GM21619 (cell line): ENCODE measurements around the gene PATL2.
"Not testable (repeated sequence)": the region's sequence is repeated elsewhere in the genome, so short reads cannot be mapped to it uniquely, and the experiment has no call there.

Experiments
- ATAC-seq: cut with Tn5 transposase; IDR thresholded peaks from one replicate; pipeline ENCODE4 v1.9.1; 2021; ENCODE audit not compliant: unreplicated experiment

The PATL2 gene

DNA sequence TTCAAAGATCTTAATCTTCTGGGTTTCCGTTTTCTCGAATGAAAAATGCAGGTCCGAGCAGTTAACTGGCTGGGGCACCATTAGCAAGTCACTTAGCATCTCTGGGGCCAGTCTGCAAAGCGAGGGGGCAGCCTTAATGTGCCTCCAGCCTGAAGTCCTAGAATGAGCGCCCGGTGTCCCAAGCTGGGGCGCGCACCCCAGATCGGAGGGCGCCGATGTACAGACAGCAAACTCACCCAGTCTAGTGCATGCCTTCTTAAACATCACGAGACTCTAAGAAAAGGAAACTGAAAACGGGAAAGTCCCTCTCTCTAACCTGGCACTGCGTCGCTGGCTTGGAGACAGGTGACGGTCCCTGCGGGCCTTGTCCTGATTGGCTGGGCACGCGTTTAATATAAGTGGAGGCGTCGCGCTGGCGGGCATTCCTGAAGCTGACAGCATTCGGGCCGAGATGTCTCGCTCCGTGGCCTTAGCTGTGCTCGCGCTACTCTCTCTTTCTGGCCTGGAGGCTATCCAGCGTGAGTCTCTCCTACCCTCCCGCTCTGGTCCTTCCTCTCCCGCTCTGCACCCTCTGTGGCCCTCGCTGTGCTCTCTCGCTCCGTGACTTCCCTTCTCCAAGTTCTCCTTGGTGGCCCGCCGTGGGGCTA lies at the start of gene PATL2, which contains the start of gene B2M:
PATL2 (minus strand) TSS at position 228 of the 647 bp plus-strand sequence. CDS start 34,833 bp downstream, outside the sequence.
B2M (plus strand) TSS at position 422 of the 647 bp plus-strand sequence; CDS start at position 452, 30 bp downstream.
- ATAC-seq, result peak; percentile 76

DNA sequence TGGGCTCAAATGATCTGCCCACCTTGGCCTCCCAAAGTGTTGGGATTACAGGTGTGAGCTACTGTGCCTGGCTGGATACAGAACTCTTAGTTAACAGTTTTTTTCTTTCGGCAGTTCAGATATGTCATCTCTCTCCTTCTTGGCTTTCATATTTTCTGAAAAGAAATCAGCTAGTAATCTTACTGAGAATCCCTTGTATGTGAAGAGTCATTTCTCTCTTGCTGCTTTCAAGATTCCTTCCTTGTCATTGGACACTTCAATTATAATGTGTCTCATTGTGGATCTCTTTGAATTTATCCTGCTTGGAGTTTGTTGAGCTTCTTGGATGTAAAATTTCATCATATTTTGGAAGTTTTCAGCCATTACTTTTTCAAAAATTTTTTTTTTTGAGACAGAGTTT lies 42.2 kb upstream of the PATL2 start:
- no peak for ATAC-seq

- ATAC-seq, result not testable (repeated sequence)
These were observed 32.3 kb upstream of the PATL2 start for GRCh38 chr15:44743454-44743853.

- not testable (repeated sequence) for ATAC-seq
These were observed 28.2 kb upstream of the PATL2 start for GRCh38 chr15:44739222-44739847.

DNA sequence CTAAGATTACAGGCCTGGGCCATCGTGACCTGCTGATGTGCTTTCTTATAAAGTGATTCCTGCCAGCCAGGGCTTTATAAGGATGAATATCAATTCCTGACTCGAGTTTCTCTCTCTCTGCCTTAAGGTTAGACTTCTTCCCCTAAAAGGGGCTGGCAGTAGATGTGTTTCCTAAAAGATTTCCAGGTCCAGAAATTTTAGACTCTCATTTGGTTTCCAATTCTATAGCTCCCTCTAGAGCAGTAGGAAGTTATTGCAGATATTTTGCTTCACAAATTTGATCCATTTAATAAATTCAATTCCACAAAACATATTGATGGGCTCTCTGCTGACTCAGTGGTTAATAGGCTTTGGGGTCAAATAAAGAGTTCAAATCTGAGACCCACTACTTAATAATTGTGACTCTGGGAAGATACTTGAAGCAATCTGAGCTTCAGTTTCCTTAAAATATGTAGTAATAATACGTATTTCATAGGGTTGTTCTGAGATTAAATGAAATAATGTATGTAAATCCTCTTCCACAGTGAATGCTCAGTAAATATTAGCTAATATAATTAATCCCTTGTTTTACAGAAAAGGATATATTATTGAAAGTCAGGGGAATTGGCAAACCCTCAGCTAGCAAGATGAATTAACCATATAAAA lies 27.3 kb upstream of the PATL2 start:
- ATAC-seq, result no peak

DNA sequence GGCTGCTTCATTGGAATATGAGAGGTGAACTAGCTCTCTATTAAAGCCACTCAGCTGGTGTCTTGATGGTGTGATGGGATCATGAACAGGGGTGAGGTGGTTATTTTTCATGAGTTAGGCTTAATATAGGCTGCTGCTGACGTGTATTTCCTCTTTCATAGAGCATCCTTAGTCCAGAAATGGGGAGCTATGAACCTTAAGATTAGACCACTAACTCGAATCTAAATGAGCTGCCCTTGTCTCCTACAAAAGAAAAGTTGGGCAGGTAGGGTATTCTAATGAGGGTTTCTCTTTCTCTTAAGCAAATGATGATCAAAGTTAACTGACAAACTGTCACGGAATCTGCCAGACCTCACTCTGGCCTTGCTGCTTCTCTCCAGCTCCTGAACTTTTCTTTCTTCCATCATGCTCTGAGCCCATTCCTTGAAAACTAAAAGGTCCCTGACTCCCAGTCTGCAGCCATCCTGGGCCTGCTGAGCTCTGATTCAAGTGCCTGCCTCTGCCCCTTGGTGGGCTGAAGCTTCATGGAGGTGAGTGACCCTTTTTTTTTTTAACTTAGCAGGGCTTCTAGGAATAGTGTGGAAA lies 25.1 kb upstream of the PATL2 start, which contains the start of gene TRIM69:
TRIM69 (plus strand) TSS at position 348 of the 585 bp plus-strand sequence; CDS start at position 525, 177 bp downstream.
- ATAC-seq, result no peak

- ATAC-seq, result no peak
These were observed 24.5 kb upstream of the PATL2 start for GRCh38 chr15:44735482-44736180.

GRCh38 chr15:44734839-44735481 lies 23.8 kb upstream of the PATL2 start:
- ATAC-seq, result no peak

DNA sequence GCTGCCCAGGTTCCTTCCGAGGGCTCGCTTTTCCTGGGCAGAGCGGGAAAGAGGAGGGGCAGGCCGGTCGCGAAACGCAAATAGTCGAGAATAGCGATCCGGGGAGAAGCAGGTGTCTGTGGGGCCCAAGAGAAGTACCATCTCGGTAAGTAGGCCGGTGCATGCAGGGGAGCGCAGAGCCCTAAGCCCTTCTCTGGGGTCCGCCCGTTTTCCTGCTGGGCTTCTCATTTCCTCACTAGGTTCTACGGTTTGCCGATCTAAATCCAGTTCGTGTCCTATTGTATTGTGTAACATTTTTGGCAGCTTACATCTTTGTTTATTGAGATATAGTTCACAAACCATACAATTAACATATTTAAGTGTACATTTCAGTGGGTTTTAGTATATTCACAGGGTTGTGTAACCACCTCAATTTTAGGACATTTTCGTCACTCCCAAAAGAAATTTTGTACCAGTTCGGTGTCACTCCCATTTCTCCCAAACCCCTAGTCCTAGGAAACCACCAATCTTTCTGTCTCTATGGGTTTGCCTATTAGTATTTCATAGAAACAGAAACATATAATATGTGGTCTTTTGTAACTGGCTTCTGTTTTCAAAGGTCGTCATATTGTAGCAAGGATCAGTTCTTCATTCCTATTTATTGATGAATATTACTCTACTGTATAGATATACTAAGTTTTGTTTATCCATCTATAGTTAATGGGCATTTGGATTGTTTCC lies 18.4 kb upstream of the PATL2 start:
- no peak for ATAC-seq

GRCh38 chr15:44728576-44729407 lies 17.7 kb upstream of the PATL2 start:
- peak; percentile 67 for ATAC-seq

DNA sequence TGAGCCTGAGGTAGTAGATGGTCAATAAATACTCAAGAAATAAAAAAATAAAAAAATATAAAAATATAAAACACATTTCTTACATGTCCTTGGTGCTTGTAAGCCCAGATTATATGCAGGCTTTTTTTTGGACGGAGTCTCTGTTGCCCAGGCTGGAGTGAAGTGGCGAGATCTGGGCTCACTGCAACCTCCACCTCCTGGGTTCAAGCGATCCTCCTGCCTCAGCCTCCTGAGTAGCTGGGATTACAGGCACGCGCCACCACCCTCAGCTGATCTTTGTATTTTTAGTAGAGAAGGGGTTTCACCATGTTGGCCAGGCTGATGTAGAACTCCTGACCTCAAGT lies 17.1 kb upstream of the PATL2 start:
- ATAC-seq, result not testable (repeated sequence)

- no peak for ATAC-seq
These were observed 16.5 kb upstream of the PATL2 start for GRCh38 chr15:44727485-44728231.

DNA sequence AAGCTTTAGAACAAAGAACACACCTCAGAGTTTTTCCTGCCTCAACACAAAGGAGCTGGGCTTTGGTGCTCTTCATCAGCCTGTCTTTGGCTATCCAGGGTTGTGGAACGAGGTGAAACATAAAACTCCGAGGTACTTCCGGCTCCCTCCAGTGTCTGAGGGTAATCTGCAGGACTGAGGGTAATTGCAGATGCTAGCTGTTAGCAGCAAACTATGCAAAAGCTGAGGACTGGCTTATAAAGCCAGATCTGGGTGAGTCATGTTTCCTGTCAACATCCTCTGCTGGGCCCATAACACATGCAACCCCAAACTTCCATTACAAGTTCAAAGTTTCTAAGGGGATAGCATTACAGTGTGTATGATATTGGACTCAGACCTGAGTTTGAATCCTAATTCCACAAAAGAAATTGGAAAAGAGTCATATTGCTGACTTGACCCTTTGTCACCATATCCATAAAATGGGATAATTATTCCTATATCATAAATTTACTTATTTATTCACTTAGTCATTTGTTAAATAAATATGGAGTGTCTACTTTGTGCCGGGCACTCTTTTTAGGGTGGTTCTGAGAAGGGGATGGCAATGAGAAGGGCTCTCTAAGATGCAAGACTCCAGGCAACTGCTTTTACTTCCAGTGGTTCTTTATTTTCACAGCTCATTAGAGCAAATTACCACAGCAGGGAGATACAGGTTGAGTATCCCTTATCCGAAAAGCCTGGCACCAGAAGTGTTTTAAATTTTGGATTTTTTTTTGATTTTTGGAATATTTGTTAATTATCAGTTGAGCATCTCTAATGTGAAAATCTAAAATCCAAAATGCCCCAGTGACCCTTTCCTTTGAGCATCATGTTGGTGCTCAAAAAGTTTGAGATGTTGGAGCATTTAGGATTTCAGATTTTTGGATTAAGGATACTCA lies 15.7 kb upstream of the PATL2 start:
- ATAC-seq, result peak; percentile 35

GRCh38 chr15:44726136-44726535 lies 15.0 kb upstream of the PATL2 start:
- ATAC-seq, result no peak

DNA sequence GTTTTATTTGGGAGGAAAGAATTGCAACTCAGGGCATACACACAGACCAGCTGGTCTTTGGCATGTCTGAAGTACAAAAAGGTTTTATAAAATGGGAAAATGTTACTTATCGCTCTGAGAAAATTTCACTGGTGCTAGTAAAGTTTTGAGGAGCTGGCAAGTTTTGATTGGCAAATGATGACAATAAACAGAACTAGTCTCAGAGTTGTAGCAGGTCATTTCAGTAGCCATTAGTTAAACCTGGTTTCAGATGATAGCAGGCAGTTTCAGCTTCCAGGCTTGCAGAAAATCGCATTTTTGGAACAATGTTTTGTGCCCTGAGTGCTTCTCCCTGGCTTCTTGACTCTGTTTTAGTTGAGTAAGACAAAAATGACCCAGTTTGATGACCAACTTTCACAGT lies 10.9 kb upstream of the PATL2 start:
- no peak for ATAC-seq

DNA sequence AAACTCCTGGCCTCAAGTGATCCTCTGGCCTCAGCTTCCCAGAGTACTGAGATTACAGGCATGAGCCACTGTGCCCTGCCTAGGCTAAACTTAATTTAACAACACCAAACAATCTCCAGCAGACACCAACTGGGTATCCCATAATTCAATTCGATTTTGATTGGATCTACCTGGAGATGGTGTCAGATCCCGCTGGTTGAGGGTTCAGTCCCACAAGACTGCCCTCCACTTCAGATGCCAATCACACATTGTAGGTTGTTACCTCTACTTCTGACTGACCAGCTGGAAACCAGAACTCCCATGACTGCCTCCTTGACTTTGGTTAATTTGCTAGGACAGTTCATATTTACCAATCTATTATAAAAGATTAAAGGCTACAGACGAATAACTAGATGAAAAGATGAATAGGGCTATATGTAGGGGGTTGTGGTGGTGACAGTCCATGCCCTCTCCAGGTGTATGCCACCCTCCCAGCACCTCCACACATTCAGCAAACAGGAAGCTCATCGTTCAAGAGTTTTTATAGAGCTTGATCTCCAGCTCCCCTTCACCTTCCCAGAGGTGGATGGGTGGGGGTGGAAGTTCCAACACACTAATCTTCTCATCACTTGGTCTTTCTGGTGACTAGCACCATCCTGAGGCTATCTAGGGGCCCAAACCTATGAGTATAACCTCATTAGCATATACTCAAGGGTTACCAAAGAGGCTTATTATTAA lies 9.5 kb upstream of the PATL2 start:
- ATAC-seq, result no peak

GRCh38 chr15:44720000-44720435 lies 8.9 kb upstream of the PATL2 start:
- ATAC-seq, result not testable (repeated sequence)
